Measurements from ENCODE around the gene PRG3.
"Not testable (repeated sequence)": the region's sequence is repeated elsewhere in the genome, so short reads cannot be mapped to it uniquely, and the experiment has no call there.

Gene PRG3

GRCh38 chr11:57407941-57408475 lies 27.1 kb upstream of the PRG3 start:
- DNase-seq: no peak

- no peak for DNase-seq
Measured at GRCh38 chr11:57407010-57407920, 26.3 kb upstream of the PRG3 start.

DNA sequence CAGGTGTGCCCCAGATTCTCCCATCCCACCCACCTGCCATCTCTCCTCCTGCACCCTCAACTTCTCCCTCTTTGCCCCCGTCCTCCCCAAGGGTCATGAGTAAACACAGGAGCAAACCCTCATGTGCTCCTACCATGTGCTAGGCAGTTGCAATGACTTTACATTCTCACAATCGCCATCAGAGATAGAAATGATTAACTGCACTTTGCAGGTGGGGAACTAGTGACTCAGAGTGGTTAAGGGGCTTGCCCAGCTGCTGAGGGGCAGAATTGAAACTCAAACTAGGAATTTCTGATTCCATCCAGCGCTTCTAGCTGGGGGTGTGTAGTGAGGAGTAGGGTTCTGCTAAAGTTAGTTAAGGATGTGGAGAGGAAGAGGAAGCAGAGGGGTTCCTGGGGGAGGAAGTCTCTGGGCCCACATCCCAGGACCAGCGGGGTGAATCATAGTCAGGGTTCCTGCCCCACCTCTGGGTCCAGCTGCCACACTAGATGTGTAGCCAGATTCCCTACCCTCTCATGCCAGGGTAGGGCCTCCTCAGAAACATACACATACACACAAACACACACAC lies 25.5 kb upstream of the PRG3 start:
- peak; percentile 51 to 54 for DNase-seq

GRCh38 chr11:57405271-57405860 lies 24.4 kb upstream of the PRG3 start:
- no peak for DNase-seq

DNA sequence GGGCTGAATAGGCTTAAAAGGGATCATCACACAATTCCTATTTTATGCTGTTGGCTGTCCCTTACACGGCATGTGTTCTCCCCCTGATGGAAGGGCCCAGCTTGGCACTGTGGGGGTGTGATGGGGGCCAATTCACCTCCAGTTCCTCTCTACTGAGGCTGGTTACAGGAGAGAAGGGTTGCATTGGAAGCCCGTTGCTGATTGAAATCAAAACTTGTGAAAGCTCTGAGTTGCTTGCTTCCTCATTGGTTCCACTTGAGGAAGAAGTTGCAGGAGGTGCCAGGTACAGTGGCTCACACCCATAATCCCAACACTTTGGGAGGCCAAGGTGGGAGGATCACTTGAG lies 22.8 kb upstream of the PRG3 start:
- no peak for DNase-seq

DNA sequence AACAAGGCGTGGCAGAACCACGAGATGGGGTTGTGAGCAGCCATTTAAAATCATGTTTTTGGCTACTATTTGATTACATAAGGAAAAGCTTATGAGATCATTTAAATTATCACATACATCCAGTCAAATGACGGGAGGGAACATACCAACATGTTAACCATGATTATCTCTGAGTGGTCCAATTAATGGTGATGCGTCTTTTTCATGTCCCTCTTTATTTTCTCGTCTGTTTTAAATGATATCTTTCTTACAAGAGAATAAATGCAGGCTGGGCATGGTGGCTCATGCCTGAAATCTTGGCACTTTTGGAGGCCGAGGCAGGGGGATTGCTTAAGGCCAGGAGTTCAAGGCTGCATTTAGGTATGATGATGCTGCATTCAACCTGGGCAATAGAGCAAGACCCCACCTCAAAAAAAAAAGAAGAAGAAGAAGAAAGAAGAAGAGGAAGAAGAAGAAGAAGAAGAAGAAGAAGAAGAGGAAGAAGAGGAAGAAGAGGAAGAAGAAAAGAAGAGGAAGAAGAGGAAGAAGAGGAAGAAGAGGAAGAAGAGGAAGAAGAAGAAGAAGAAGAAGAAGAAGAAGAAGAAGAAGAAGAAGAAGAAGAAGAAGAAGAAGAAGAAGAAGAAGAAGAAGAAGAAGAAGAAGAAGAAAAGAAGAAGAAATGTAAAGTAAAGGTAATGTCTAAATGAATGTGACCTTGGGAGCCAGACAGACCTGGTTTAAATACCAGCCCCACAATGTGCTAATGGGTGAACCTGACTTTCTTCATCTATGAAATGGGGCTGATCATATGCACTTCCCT lies 22.3 kb upstream of the PRG3 start:
- not testable (repeated sequence) for DNase-seq

DNA sequence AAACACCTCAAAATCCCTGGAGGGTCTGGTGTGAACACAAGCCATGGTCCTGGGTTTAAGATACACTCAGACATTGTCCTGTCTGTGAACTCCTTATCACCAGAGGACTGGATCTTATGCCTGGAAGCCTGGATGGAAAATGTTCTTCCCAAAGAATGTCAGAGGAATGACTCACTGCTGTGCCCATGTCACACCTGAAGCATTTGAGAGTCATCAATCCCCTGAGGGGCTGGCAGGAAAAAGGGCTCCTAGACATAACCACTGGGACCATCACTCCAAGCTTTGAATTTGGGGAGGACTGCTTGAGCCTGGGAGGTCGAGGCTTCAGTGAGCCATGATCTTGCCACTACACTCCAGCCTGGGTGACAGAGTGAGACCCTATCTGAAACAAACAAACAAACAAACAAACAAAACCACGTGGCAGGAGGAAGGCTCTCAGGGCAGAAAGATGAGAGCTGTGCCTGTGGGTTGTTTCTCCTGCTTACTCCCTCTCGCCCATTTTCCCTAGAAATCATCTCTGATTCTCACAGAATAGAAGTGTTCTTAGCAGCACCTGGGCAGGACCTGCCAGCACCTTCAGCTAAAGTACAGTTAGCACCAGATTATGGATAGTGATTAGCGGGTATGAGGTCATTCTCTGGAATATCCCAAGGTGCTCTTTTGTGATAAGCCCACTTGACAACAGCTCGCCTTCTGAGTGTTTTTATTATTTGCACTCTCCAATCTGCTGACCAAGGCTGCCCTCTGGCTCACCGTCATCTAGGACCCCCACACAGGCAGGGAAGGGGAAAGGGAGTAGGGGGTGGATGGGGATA lies 21.4 kb upstream of the PRG3 start:
- DNase-seq: no peak

DNA sequence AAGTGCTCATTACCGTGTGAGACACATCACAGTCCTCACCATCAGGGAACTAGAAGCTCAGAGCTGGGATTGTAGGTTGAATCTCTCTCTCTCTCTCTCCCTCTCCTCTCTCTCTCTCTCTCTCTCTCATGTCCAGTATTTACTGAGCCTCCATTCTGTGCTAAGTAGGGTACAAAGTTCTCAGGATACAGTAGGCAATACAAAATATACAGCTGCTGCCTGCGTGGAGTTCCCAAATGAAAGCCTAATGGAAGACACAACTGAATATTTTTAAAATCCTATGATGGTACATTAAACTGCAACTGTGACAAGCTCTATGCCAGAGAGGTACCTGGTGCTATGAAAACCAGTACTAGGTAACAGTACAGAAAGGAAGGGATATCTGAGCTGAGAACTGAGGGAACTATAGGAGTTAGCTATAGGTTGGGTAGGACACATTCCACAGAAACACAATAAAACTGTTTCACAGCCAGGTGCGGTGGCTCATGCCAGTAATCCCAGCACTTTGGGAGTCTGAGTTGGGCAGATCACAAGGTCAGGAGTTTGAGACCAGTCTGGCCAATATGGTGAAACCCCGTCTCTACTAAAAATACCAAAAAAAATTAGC lies 19.1 kb upstream of the PRG3 start:
- no peak for DNase-seq

GRCh38 chr11:57399221-57399620 lies 18.3 kb upstream of the PRG3 start:
- DNase-seq: no peak

- DNase-seq: no peak
Measured at GRCh38 chr11:57397394-57397990, 16.5 kb upstream of the PRG3 start.

DNA sequence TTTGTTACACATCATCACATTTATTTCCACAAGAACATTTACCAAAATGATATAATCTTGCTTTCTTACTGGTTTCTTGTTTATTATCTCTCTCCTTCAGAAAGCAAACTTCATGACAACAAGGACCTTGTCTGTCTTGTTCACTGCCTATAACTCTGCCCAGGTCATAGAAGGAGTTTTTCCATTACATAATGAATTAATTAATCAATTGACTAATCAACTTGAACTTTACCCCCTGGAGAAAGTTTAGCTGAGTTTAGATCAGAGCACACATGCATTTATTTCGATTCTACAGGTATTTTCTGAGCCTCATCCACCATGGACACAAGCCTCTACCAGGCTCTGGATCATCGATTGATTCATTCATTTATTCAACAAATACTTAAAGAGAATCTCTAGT lies 15.8 kb upstream of the PRG3 start:
- no peak for DNase-seq

DNA sequence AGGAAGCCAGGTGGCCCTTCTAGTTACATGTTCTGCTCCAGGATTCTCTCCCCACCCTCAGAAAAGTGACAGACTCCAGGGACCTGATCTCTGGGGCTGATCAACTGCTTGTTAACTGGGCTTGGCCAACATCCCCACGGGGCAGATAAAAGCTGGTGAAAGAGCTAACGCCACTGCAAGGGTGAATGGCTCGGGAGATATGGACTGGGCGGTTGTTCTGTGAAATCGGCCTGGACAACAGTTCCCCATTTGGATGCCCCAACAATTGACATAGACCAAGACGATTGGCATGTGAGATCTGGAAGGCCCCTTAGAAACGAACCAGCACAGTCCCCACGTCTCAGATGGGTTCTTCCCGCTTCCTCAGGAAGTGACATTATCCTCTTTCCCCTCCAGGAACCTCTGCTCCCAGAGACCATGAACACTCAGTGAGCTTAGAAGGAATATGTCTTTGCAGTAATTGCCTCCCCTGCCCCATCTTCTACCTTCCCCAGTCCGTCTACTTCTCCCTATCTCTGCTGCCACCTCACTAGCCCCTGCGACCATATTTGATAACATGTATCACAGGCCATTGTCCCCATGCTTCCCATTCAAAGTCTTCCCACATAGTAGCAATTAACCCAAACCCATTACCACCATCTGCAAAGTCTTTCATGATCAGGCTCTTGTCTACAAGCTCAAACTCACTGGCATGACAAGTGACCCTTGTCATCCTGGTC lies 15.1 kb upstream of the PRG3 start:
- DNase-seq: no peak

DNA sequence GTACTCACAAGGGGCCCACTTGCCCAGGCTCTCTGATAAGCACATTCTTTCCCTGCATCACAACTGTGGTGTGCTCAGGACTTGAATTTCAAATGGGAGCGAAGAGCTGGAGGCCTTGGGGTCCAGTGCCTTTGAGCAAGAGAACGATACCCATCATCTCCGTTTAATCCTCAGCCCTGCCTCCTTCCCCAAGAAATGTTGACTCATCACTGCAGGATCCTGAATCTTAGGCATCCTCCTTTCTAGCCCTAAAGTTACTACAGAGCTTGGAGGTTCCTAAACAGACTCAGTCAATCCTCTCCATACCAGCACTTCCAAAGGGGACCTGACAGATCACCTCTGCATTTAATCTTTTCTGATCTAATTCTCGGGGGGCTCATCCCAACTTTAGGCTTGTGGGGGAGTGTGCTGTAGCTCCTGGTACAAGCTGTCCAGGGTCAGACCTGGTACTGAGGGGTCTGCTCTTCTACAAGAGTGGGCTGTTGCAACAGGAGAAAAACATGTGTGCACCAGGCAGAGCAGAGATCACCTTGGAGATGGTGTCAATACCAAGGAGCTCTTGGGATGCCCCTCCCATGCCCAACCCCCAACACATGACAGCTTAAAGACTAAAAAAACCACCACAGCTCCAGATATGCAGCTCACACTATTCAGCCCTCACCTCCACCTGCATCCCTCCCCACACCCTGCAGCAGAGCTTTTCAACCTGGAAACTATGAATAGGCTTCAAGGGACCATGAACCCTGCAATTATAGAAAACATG lies 13.4 kb upstream of the PRG3 start:
- no peak for DNase-seq

GRCh38 chr11:57392763-57393105 lies 11.8 kb upstream of the PRG3 start:
- DNase-seq: no peak

DNA sequence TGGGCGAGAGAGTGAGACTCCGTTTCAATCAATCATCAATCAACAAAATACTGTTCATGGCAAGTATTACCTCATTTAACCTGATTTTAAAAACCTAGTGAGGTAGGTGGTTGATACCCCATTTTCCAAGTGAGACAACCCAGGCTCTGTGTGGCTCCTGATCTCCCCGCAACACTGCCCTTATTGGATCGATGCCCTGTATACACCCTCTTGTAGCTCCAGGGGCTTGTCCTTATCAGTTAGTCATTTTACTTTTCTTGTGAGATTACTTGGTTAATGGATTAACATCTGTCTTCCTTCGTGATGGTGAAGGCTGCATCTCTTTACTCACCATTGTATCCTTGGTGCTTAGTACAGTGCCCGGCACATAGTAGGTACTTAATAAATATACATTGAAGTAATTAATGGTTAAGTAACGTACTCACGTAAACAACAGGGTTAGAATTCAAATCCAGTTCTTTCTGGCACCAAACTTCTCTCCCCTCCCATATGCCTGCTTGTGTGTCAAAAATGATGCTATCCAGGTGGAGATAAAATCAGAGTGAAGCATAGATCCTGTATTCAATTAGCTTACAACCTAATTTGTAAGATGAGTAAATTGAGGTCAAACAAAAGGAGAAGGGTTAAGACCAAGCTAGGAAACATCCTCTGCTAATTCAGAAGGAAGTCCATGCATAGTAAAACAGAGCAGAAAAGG lies 11.3 kb upstream of the PRG3 start:
- DNase-seq: no peak

- DNase-seq: no peak
Measured at GRCh38 chr11:57391539-57391938, 10.6 kb upstream of the PRG3 start.

DNA sequence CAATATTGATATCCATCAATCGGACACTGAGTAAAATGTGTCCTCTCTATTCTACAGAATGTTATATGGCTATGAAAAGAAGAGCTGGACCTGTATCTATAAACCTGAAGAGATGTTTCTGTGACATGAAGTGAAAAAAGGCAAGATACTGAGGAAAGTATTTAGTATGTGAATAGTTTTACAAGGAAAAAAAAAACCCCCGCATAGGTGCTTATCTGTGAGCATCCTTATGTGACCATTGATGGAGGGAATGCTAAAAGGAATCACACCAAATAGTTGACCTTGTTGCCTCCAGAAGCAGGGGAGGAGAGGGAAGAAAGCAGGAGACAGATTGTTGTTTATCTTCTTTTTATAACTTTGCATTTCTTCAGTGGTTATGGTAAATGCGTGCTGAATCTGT lies 10.2 kb upstream of the PRG3 start:
- no peak for DNase-seq

- no peak for DNase-seq
Measured at GRCh38 chr11:57390535-57390934, 9.6 kb upstream of the PRG3 start, which contains the start of gene PRG2. Gene PRG2 (minus strand): TSS chr11:57390650. CDS start chr11:57389944, 706 bp downstream.
